ENCODE results near the gene SLC25A34.

SLC25A34 gene

DNA sequence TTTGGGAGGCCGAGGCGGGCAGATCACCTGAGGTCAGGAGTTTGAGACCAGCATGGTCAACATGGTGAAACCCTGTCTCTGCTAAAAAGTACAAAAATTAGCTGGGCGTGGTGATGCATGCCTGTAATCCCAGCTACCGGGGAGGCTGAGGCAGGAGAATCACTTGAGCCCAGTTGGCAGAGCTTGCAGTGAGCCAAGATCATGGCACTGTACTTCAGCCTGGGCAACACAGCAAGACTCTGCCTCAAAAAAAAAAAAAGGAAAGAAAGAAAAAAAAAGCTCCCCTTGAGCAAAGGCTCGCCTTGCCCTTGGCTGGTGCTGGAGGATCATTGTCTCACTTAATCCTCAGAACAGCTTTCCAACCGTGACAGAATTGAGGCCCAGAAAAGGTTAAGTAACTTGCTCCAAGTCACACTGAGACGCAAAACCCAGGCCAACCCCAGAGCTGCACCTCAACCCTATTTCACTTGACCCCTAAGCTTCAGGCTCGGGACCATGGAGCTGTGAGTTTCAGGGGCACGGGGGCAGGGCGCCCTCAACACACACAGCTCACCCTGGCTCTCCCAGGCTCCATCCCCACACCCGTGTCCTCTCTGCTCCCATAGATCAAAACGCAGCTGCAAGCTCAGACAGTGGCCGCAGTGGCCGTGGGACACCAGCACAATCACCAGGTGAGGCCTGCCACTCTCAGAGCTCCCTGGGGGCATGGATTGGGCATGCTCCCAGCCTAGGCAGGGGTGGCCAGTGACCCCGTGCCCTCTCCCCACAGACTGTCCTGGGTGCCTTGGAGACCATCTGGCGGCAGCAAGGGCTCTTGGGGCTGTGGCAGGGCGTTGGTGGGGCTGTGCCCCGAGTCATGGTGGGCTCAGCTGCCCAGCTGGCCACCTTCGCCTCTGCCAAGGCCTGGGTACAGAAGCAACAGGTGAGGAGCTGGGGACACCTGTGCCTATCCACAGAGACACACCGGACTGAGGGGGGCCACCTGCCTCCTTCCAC, 1.6 kb downstream of the SLC25A34 start:
- TF ChIP-seq Cebpa-rat (IDR thresholded peaks at IDR 0.05), result no peak
- peak overlapping the region; percentile 46; the same call in 1 of the 2 replicates for H3K27ac ChIP-seq
- 0 out of 2 replicates have a peak, but pooled peaks cover 5% of the 10 kb centered on the region for H4K20me1 ChIP-seq
- H3K9ac ChIP-seq, result 0 out of 2 replicates have a peak overlapping the region, but pooled peaks have one; percentile 19
- H3K4me1 ChIP-seq, result peaks cover 13% of the 10 kb centered on the region
- H3K9me3 ChIP-seq, result no peaks in the 10 kb centered on the region
- peak overlapping the region; percentile 17; the same call in 1 of the 2 replicates for H3K4me2 ChIP-seq
- no peaks in the 10 kb centered on the region for H3K27me3 ChIP-seq
- H3K36me3 ChIP-seq, result peaks cover 28% of the 10 kb centered on the region
- H3K4me3 ChIP-seq, result no peak overlapping the region

DNA sequence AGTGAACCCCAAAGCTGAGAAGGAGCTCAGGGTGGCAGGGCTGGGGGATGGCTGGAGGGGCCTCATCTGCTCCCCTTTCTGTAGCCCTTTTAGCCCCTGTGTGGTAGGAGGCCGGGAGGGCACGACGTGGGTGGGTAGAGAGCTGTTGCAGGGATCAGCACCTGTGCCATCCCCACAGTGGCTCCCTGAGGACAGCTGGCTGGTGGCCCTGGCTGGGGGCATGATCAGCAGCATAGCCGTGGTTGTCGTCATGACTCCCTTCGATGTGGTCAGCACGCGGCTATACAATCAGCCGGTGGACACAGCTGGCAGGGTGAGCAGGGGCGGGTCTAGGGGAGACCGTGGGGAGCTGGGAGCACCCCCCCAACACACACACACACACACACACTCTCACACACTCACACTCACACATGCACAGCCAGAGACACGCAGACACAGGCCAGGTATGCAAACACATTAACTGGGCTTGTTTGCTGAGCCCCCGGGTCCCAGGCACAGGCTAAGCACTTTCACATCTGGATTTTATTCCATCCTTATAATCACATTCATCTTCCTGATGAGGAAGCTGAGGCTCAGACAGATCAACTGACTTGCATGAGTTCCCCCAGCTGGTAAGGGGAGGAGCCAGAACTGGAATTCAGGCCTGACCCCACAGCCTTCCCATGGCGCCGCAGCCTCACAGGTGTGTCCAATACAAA, 2.5 kb downstream of the SLC25A34 start:
- Histone ChIP-seq H3K4me3 (no peak overlapping the region), H3K27ac (peak overlapping the region; percentile 46; the same call in 1 of the 2 replicates), H3K27me3 (no peaks in the 10 kb centered on the region), H3K36me3 (peaks cover 19% of the 10 kb centered on the region), H3K9me3 (no peaks in the 10 kb centered on the region), H3K4me1 (peaks cover 22% of the 10 kb centered on the region), H3K4me2 (peak overlapping the region; percentile 17; the same call in 1 of the 2 replicates), H4K20me1 (0 out of 2 replicates have a peak, but pooled peaks cover 5% of the 10 kb centered on the region), H3K9ac (0 out of 2 replicates have a peak overlapping the region, but pooled peaks have one; percentile 19)
- no peak for TF ChIP-seq Cebpa-rat (IDR thresholded peaks at IDR 0.05)

GRCh38 chr1:15739259-15739658, 3.2 kb downstream of the SLC25A34 start:
- H3K27ac ChIP-seq, result no peak overlapping the region
- H3K4me2 ChIP-seq, result no peak overlapping the region
- peaks cover 12% of the 10 kb centered on the region for H3K36me3 ChIP-seq
- no peak overlapping the region for H3K4me3 ChIP-seq
- H3K9ac ChIP-seq, result no peak overlapping the region
- H4K20me1 ChIP-seq, result 0 out of 2 replicates have a peak, but pooled peaks cover 5% of the 10 kb centered on the region
- no peaks in the 10 kb centered on the region for H3K9me3 ChIP-seq
- H3K27me3 ChIP-seq, result no peaks in the 10 kb centered on the region
- H3K4me1 ChIP-seq, result peaks cover 29% of the 10 kb centered on the region
- no peak for TF ChIP-seq Cebpa-rat (IDR thresholded peaks at IDR 0.05)

- Histone ChIP-seq H4K20me1 (0 out of 2 replicates have a peak, but pooled peaks cover 4% of the 10 kb centered on the region), H3K27ac (no peak overlapping the region), H3K4me3 (no peak overlapping the region), H3K36me3 (peaks cover 7% of the 10 kb centered on the region; the same call in 1 of the 2 replicates), H3K27me3 (no peaks in the 10 kb centered on the region), H3K4me2 (no peak overlapping the region), H3K4me1 (peaks cover 30% of the 10 kb centered on the region), H3K9me3 (no peaks in the 10 kb centered on the region), H3K9ac (no peak overlapping the region)
- TF ChIP-seq Cebpa-rat (IDR thresholded peaks at IDR 0.05), result no peak
Measured at GRCh38 chr1:15739745-15740144, 3.7 kb downstream of the SLC25A34 start.

DNA sequence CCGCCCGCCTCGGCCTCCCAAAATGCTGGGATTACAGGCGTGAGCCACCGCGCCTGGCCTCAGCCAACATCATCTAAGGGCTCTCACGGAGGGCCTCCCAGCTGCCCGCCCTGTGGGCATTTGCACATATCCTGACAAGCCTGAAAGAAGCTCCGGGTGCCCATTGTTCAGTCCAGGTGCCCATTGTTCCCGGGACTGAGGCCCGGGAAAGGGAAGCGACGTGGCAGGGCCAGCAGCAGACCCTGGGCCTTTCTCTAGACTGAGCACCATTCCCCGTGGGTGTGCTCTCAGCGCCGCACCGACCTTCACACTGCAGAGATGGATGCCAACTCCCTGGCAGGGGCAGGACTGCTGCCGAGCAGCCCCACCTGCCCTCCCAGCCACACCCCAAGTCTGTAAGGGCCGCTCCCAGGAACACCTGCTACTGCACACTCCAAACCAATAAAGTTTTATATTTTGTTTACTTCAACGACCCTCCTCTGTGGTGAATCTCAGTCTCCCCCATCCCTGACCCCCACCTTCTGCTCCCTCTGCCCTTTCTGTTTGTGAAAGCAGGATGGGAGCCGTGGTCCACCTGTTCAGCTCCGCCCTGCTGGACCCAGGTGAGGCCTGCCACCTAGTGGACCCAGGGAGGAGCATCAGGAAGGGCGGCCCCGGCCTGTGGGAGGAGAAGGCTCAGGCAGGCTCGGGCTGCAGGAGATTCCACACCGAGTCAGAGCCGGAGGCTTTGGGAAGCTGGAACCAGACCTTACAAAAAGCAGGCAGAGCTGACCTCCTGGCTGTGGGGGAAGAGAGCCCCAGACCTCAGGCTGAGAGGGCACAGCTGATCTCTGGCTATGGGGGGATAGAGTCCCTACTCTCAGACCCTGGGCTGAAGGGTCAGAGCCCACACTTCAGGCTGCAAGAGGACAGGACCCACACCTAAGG, 5.1 kb downstream of the SLC25A34 start:
- Histone ChIP-seq H4K20me1 (no peaks in the 10 kb centered on the region), H3K4me1 (peaks cover 30% of the 10 kb centered on the region), H3K9ac (no peak overlapping the region), H3K9me3 (no peaks in the 10 kb centered on the region), H3K36me3 (no peaks in the 10 kb centered on the region), H3K4me3 (no peak overlapping the region), H3K4me2 (no peak overlapping the region), H3K27ac (no peak overlapping the region), H3K27me3 (no peaks in the 10 kb centered on the region)
- TF ChIP-seq Cebpa-rat (IDR thresholded peaks at IDR 0.05), result no peak

GRCh38 chr1:15742339-15742801, 6.3 kb downstream of the SLC25A34 start, which contains the start of gene TMEM82:
TSS of gene TMEM82 (plus strand) at chr1:15742499. CDS start at chr1:15742560, 61 bp downstream.
- Histone ChIP-seq H3K9ac (no peak within 1 kb of the TSS), H4K20me1 (no peaks in the 10 kb centered on the region), H3K36me3 (no peaks in the 10 kb centered on the region), H3K4me3 (no peak within 1 kb of the TSS), H3K27me3 (no peaks in the 10 kb centered on the region), H3K9me3 (no peaks in the 10 kb centered on the region), H3K4me1 (peaks cover 30% of the 10 kb centered on the region), H3K27ac (no peak within 1 kb of the TSS), H3K4me2 (peak within 1 kb of the TSS; percentile 59)
- TF ChIP-seq Cebpa-rat (IDR thresholded peaks at IDR 0.05), result no peak

- peak overlapping the region; percentile 59 for H3K4me2 ChIP-seq
- TF ChIP-seq Cebpa-rat (IDR thresholded peaks at IDR 0.05), result no peak
- H3K4me3 ChIP-seq, result no peak overlapping the region
- H3K36me3 ChIP-seq, result no peaks in the 10 kb centered on the region
- peaks cover 17% of the 10 kb centered on the region for H3K4me1 ChIP-seq
- H4K20me1 ChIP-seq, result no peaks in the 10 kb centered on the region
- no peaks in the 10 kb centered on the region for H3K27me3 ChIP-seq
- H3K27ac ChIP-seq, result no peak overlapping the region
- no peaks in the 10 kb centered on the region for H3K9me3 ChIP-seq
- no peak overlapping the region for H3K9ac ChIP-seq
Measured at GRCh38 chr1:15744122-15744679, 8.1 kb downstream of the SLC25A34 start.

GRCh38 chr1:15747378-15747777, 11.3 kb downstream of the SLC25A34 start:
- peaks cover 17% of the 10 kb centered on the region for H3K4me1 ChIP-seq
- H3K9ac ChIP-seq, result no peak overlapping the region

More at GRCh38 chr1:15747378-15747777, 11.3 kb downstream of the SLC25A34 start:
- no peaks in the 10 kb centered on the region for H3K27me3 ChIP-seq
- H3K4me3 ChIP-seq, result no peak overlapping the region
- no peak overlapping the region for H3K27ac ChIP-seq
- H3K36me3 ChIP-seq, result no peaks in the 10 kb centered on the region
- no peaks in the 10 kb centered on the region for H3K9me3 ChIP-seq
- H4K20me1 ChIP-seq, result no peaks in the 10 kb centered on the region
- no peak for TF ChIP-seq Cebpa-rat (IDR thresholded peaks at IDR 0.05)
- H3K4me2 ChIP-seq, result no peak overlapping the region

Data from BLaER1 (cell line).